Fibroblast of skin of abdomen (primary cell): ENCODE results near the gene SPRED2.
A peak's percentile ranks its signal among the peaks of the same experiment; 100 is the strongest.

ENCODE experiments used
- DNase-seq: peaks from one replicate; pipeline ENCODE4 v3.0.0-alpha.2; 2013

The SPRED2 gene

GRCh38 chr2:65383541-65384488 lies 48.6 kb downstream of the SPRED2 start:
- DNase-seq = no peak

- peak; percentile 88 for DNase-seq
Measured at GRCh38 chr2:65382776-65383357, 49.5 kb downstream of the SPRED2 start.

- no peak for DNase-seq
Measured at GRCh38 chr2:65382323-65382722, 50.1 kb downstream of the SPRED2 start.

GRCh38 chr2:65381607-65382051 lies 50.8 kb downstream of the SPRED2 start:
- no peak for DNase-seq

- DNase-seq = peak; percentile 27
Measured at GRCh38 chr2:65380255-65380654, 52.1 kb downstream of the SPRED2 start.

GRCh38 chr2:65379721-65380171 lies 52.7 kb downstream of the SPRED2 start:
- DNase-seq = no peak

GRCh38 chr2:65379223-65379622 lies 53.2 kb downstream of the SPRED2 start:
- DNase-seq = no peak

- DNase-seq = no peak
Measured at GRCh38 chr2:65378290-65378689, 54.1 kb downstream of the SPRED2 start.

GRCh38 chr2:65377556-65378192 lies 54.7 kb downstream of the SPRED2 start:
- DNase-seq = peak; percentile 78

GRCh38 chr2:65375723-65376122 lies 56.7 kb downstream of the SPRED2 start:
- no peak for DNase-seq

GRCh38 chr2:65374999-65375398 lies 57.4 kb downstream of the SPRED2 start:
- DNase-seq = no peak

- no peak for DNase-seq
Measured at GRCh38 chr2:65374575-65374974, 57.8 kb downstream of the SPRED2 start.

- no peak for DNase-seq
Measured at GRCh38 chr2:65373365-65373918, 59.0 kb downstream of the SPRED2 start.

GRCh38 chr2:65372619-65373018 lies 59.8 kb downstream of the SPRED2 start:
- DNase-seq = no peak

GRCh38 chr2:65371074-65371434 lies 61.3 kb downstream of the SPRED2 start:
- DNase-seq = no peak

GRCh38 chr2:65370387-65371073 lies 61.9 kb downstream of the SPRED2 start:
- peak; percentile 67 for DNase-seq

GRCh38 chr2:65369980-65370379 lies 62.4 kb downstream of the SPRED2 start:
- DNase-seq = no peak

- DNase-seq = no peak
Measured at GRCh38 chr2:65369574-65369973, 62.8 kb downstream of the SPRED2 start.

GRCh38 chr2:65368468-65368867 lies 63.9 kb downstream of the SPRED2 start:
- DNase-seq = no peak

GRCh38 chr2:65367524-65367923 lies 64.9 kb downstream of the SPRED2 start:
- DNase-seq = peak; percentile 98

GRCh38 chr2:65366595-65367125 lies 65.7 kb downstream of the SPRED2 start:
- peak; percentile 97 for DNase-seq
